Kidney glomerular epithelial cell (primary cell): ENCODE data around the gene GTF2B.
"Not testable (repeated sequence)": the region's sequence is repeated elsewhere in the genome, so short reads cannot be mapped to it uniquely, and the experiment has no call there.

Experiments used
- DNase-seq: peaks from one replicate; lab custom pipeline; 2025; lab: John Stamatoyannopoulos, UW

Gene GTF2B

DNA sequence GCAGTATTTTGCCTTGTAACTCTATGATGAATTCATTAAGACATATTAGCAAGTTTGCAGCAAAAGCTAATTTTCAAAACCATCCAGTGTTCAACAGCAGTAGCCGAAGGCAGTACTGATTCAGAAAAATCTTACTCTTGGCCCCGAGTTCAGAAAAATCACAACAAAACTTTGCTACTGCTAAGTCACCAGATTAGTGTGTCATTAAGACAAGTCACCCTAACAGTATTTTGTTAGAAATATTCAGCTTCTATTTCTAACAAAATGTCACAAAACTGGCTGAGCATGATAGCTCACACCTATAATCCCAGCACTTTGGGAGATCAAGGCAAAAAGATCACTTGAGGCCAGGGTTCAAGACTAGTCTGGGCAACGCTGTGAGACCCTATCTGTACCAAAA is 8.2 kb downstream of the GTF2B start:
- no peak for DNase-seq

DNA sequence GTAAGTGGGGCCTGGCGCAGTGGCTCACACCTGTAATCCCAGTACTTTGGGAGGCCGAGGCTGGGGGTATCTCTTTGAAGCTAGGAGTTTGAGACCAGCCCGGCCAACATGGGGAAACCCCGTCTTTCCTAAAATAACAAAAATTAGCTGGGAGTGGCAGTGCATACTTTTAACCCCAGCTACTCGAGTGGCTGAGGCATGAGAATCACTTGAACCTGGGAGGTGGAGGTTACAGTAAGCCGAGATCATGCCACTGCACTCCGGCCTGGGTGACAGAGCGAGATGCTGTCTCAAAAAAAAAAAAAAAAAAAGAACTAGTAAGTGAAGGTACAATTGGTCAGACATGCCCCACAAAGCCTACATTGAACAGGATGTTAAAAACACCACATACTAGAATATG is 10.7 kb downstream of the GTF2B start:
- DNase-seq: not testable (repeated sequence)

DNA sequence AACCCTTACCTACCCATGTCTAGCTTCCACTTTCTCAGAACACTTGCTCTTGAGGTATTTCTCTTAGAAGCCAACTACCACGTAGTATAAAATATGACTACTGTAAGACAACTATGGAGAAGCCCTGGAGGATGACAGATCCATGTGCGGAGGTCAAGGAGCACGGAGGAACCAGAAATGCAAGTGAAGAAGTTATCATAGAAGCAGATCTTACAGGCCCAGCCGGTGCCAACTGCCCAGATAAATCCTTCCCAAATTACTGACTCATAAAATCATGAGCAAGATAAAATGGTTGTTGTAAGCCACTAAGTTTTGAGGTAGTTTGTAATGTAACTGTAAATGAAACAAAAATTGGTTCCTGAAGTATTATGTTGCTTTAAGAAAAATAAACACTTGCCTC is 12.6 kb downstream of the GTF2B start:
- no peak for DNase-seq

DNA sequence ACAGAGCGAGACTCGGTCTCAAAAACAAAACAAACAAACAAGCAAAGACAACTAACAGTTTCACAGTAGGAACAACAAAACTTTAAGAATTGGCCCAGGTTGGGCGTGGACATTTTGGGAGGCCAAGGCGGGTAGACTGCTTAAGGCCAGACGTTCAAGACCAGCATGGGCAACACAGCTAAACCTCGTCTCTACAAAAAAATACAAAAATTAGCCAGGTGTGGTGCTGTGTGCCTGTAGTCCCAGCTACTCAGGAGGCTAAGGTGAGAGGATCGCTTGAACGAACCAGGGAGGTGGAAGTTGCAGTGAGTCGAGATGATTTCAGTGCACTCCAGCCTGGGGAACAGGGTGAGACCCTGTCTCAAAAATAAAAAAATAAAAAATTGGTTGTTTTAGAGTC is 13.5 kb downstream of the GTF2B start:
- DNase-seq: no peak

DNA sequence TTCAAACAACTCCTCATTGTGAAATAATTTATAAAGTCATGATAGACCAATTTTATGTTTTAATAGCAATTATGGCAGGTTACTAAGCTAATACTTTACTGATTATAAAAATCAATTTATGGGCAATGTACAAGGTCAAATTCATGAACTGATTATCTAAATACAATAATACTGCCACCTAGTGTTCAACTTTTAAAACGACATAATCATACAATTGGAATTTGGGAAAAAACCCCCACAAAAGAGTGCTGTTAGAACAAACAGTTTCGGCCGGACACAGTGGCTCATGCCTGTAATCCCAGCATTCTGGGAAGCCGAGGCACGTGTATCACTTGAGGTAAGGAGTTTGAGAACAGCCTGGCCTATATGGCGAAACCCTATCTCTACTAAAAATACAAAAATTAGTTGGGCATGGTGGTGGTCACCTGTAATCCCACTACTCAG is 14.0 kb downstream of the GTF2B start:
- DNase-seq: peak; percentile 31

DNA sequence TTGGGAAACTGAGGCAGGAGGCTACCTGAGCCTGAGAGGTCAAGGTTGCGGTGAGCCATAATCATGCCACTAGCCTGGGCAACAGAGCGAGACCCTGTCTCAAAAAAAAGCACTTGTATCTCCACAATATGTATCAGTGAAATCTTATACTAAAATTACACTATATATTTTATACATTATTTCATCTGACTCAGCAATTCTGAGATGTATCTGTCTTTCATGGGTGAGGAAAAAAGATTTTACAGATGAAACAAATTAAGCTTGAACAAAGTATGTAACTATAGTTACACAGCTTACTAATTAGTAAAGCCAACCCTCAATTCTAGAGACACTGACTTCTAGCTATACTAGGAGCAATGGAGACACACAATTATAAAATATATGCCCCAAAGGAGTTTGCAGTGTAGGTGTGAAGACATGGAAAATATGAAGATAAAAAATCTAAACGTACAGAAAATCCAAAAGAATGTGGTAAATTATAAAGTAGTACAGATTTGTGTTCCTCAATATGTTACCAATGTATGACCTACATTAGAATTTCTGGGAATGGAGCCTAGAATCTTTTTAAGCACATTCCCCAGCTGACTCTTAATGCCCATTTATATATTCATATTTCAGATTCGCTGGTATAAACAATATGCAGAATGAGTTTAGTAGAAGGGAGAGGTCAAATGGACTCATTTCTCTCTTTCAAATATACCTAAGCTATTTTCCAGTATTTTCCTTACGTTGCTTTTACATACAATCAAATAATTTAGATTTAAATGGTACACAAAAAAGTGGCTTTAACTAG is 14.6 kb downstream of the GTF2B start:
- no peak for DNase-seq

DNA sequence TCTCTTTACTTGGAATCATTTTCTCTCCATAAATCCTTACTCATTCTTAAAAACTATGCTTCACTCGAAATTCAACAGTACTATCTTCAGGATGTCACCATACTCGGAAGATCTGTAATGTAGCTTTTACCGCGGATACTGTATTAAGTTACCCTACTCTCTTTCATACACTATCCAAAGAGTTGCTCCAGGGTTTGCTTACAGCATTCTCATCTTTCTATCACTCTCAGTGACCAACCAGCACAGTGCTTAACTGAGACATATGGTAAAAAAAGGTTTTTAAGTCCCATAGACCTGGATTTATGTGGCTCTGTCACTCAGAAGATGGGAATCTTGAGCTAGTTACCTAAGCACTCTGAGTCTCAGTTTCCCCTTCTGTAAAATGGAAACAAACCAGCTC is 15.8 kb downstream of the GTF2B start:
- no peak for DNase-seq

DNA sequence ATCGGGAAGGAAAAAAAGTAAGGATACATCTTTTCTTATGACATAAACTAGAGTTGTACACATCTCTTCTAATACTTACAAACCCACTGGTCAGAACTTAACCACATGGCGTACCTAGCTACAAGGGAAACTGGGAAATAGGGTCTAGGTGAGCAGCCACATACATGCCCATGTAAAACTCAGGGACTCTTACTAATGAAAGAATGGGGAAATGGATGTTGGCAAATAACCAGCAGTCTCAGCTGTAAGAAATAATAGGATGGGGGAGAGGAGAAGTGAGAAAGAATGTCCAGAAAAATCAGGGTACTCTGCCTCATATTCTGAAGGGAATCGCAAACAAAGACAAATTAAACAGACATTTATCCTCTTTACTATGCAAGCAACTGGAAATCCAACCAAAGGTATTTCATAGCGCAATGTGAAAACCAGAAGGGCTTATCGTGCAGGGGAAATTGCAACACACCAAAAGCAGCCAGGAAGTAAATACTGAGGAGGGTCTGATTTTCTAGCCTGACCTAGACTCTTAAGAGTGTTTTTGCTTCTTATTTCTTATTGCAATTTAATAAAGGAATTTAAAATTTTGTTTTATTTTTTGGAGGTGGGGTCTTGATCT is 17.5 kb downstream of the GTF2B start:
- no peak for DNase-seq

DNA sequence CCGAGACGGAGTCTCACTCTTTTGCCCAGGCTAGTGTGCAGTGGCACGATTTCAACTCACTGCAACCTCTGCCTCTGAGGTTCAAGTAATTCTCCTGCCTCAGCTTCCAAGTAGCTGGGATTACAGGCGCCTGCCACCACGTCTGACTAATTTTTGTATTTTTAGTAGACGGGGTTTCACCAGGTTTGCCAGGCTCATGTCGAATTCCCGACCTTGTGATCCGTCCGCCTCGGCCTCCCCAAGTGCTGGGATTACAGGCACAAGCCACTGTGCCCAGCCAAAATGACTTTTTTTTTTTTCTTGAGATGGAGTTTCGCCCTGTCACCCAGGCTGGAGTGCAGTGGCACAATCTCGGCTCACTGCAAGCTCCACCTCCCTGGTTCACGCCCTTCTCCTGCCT is 21.7 kb downstream of the GTF2B start:
- not testable (repeated sequence) for DNase-seq

DNA sequence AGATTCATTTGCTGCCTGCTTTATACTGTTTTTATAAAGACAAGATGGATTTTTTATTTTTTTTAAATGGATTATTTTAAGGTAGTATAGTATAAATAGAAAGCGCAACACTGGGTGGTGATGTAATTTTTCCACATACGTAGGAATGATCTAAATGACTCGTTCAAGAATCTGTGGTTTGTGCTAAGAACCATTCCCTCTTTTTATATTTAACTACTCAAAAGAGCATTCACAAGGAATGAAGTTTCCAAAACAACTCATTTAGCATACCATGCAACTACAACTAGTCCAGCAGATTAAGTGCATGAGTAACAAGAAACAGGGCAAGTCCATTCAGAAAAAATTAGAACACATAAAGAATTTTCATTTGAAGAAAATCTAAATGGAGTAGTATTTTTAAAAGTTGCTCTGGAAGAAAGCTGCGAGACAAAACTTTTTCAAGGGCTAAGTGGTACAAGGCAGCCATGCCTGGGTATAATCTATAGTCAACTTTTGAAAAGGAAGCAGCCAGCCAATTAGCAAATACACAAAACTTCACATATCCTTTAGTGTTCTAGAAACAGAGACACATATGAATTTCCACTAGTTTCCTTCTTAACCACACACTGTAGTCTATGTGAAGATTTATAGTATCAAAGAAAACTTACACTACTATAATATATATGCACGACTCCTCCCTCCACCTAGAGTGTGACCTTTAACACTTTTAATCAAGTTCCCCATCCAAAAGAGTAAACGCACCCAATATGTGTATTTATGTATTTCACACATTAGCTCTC is 23.4 kb downstream of the GTF2B start:
- peak; percentile 9 for DNase-seq

DNA sequence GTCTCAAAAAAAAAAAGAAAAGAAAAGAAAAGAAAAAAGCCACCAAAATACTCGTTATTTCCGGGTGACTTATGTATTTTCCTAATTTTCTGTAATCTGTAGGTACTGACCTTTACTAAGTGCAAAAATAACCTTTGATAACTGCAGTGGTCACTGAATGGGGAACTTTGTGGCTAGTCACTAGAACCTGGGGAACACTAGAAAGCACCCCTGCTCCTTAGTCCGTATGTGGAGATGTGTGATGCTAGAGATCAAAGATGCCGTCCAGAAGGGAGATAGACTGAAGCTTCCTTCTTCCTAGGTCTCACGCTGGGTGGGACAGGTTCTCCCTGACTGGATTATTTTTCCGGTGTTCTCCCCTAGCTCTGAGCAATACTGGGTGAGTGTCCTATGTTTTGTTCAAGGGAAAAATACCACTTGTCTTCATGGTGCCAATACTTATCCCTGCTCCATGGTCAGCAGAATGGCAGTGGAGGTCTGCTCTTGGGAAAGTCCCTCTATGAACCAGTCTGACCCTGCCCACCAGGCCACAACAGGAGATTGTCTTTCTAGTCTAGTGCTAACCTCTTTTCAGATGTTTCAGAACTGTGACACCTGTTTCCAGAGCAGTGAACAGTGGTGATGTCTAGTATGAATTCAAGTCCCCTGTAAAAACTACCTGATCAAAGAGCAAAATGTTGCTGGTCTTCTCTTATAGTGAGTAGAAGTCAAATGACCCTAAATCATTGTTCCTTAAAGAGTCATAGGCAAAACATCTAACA is 39.9 kb downstream of the GTF2B start:
- DNase-seq: no peak

DNA sequence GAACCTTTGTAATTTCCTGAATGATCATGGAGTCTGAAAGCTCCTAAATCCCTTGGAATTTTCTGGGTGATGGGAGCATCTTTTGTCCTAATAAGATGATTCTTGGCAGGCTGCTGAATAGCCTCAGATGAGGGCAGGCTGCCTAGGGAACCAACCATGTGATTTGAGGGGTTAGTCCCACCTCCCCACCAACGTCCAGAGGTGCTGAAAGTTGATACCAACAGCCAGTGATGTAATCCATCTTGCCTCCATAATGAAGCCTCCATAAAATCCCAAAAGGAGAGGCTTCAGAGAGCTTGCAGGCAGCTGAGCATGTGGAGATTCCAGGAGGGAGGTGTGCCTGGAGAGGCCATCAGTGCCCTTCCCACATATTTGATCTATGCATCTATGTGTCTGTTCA is 43.7 kb downstream of the GTF2B start:
- DNase-seq: no peak

DNA sequence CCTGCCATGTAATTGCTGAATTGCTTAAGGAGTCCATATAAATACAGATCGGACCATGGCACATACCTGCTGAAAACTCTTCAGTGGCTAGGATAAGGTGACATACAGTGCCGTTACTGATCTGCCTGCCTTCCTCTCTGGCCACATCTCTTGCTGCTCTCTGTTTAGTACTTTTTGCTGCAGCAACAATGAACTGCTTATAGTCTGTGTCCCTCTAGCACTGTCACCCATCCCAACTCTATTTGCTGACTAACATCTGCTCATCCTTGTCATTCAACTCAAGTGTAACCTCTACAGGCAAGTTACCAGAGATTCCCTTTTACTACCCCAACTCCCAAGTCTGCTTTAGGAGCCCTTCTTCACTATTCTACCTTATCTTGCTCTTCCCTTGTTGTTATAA is 65.6 kb downstream of the GTF2B start:
- no peak for DNase-seq

DNA sequence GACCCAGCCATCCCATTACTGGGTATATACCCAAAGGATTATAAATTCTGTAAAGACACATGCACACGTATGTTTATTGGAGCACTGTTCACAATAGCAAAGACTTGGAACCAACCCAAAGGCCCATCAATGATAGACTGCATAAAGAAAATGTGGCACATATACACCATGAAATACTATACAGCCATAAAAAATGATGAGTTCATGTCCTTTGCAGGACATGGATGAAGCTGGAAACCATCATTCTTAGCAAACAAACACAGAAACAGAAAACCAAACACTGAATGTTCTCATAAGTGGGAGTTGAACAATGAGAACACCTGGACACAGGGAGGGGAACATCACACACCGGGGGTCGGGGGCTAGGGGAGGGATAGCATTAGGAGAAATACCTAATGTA is 71.7 kb downstream of the GTF2B start:
- DNase-seq: not testable (repeated sequence)

DNA sequence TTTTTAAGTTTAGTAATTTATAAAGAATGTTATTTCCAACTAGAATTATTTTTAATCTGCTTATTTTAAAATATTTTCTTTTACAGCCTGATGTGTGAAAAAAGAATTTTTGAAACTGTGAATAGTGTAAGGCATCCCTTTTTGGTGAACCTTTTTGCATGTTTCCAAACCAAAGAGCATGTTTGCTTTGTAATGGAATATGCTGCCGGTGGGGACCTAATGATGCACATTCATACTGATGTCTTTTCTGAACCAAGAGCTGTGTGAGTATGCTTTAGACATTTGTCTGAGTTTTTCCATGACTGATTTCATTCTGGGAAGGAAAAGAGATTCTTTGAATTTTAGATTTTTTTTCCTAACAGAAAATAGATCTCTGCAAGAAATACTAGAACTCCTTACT is 77.9 kb downstream of the GTF2B start:
- no peak for DNase-seq

DNA sequence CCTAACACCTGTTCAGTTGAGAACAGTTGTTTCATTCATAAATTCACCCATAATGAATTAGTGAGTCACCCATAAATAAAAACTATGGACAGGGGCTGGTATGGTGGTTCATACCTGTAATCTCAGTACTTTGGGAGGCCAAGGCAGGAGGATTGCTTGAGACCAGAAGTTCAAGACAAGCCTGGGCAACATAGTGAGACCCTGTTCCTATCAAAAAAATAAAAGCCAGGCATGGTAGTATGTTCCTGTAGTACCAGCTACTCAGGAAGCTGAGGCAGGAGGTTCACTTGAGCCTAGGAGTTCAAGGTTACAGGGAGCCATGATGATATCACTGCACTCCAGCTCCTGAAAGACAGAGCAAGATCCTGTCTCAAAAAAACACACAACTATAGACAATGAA is 79.0 kb downstream of the GTF2B start:
- DNase-seq: no peak

DNA sequence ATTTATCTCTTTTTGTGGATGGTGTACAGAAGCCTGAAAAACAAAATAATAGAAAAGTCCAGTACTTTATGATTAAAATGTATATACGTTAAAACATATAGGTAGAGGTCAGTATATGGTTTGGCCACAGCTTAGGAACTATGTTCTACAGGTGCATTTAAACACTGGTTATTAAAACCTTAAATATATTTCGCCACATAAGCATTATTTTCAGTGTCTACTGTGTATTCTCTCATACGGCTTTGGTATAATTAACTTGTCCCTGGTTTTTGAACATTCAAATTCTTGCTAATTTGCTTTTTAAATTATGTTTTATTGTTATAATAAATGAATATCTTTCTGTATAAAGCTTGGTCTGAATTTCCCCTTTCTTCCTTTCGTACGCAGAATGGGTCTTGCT is 87.9 kb downstream of the GTF2B start:
- DNase-seq: no peak

DNA sequence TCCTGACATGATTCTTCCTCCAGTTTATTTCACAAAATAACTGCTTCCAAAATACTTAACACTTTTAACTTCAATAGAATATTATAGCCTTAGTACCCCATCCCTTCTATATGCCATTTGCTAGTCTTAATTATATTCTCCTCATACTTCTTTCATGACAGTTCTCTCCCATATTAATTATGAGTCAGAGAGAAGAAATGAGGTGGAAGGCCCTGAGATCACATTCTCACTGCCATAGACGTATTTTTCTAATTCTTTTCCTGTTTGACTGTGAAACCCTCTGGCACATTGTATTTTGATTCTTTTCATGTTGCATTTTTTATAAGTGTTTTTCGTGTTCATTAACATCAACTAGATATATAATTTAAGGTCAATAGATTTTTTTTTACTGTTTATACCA is 88.4 kb downstream of the GTF2B start:
- DNase-seq: peak; percentile 30
